Measurements from ENCODE around the gene LUZP4. TPM values are rescaled to one million over a fixed set of nuclear protein-coding genes. Genes with fewer than 3 reads are reported as not detected.

The LUZP4 gene
- polyA plus RNA-seq, 1 experiment: not detected

DNA sequence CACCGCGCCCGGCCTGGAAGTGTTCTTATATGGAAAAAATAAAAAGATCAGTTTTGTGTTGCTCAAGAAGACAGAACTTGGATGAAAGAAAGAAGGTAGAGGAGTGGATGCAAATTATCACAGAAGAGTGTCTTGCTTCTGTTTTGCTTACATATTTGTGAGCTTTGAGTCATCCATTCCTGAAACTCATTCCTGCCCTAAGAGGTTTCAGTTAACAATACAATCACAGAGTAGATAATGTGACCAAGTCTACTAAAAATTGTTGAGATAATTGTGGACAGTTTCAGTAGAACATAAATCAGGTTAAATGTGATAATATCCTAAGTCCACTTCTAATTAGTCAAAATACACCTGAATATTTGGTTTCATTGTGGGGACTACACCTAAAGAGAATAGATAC is 29.2 kb upstream of the LUZP4 start:
- POLR2A ChIA-PET: no interaction called here
- CTCF ChIA-PET: no interaction called here
- Histone ChIP-seq H3K36me3 (ENCODE audit: control insufficient read depth, insufficient read depth, low read length) (no peaks in the 10 kb centered on the region), H3K4me3 (ENCODE audit: low read depth, low read length) (no peak overlapping the region), H3K27me3 (ENCODE audit: control insufficient read depth, insufficient read depth, low read length) (no peaks in the 10 kb centered on the region)
- DNase-seq (ENCODE audit: low read depth): no peak
- TF ChIP-seq CTCF (IDR thresholded peaks at IDR 0.05; ENCODE audit: insufficient read depth, low read depth, low read length): no peak

- Histone ChIP-seq H3K27me3 (ENCODE audit: control insufficient read depth, insufficient read depth, low read length) (no peaks in the 10 kb centered on the region), H3K36me3 (ENCODE audit: control insufficient read depth, insufficient read depth, low read length) (no peaks in the 10 kb centered on the region), H3K4me3 (ENCODE audit: low read depth, low read length) (no peak overlapping the region)
- ChIA-PET CTCF (interaction anchor here (1.2 kb wide), 1 partner anchor 25 kb away, joined by 4 read pairs; no protein-coding TSS in a partner anchor), POLR2A (no interaction called here)
- TF ChIP-seq CTCF (IDR thresholded peaks at IDR 0.05; ENCODE audit: insufficient read depth, low read depth, low read length): no peak
- no peak for DNase-seq (ENCODE audit: low read depth)
Observed at GRCh38 chrX:115261148-115261547, 28.4 kb upstream of the LUZP4 start.

GRCh38 chrX:115264009-115264408 is 25.5 kb upstream of the LUZP4 start:
- CTCF ChIA-PET: no interaction called here
- TF ChIP-seq CTCF (IDR thresholded peaks at IDR 0.05; ENCODE audit: insufficient read depth, low read depth, low read length): no peak
- DNase-seq (ENCODE audit: low read depth): no peak
- Histone ChIP-seq H3K36me3 (ENCODE audit: control insufficient read depth, insufficient read depth, low read length) (no peaks in the 10 kb centered on the region), H3K27me3 (ENCODE audit: control insufficient read depth, insufficient read depth, low read length) (no peaks in the 10 kb centered on the region), H3K4me3 (ENCODE audit: low read depth, low read length) (no peak overlapping the region)
- POLR2A ChIA-PET: no interaction called here

- no peaks in the 10 kb centered on the region for H3K36me3 ChIP-seq (ENCODE audit: control insufficient read depth, insufficient read depth, low read length)
- ChIA-PET CTCF (no interaction called here), POLR2A (no interaction called here)
- no peaks in the 10 kb centered on the region for H3K27me3 ChIP-seq (ENCODE audit: control insufficient read depth, insufficient read depth, low read length)
- DNase-seq (ENCODE audit: low read depth): no peak
- H3K4me3 ChIP-seq (ENCODE audit: low read depth, low read length): no peak overlapping the region
- TF ChIP-seq CTCF (IDR thresholded peaks at IDR 0.05; ENCODE audit: insufficient read depth, low read depth, low read length): no peak
Observed at GRCh38 chrX:115266300-115266699, 23.2 kb upstream of the LUZP4 start.

GRCh38 chrX:115268421-115268820 is 21.1 kb upstream of the LUZP4 start:
- Histone ChIP-seq H3K36me3 (ENCODE audit: control insufficient read depth, insufficient read depth, low read length) (no peaks in the 10 kb centered on the region), H3K27me3 (ENCODE audit: control insufficient read depth, insufficient read depth, low read length) (no peaks in the 10 kb centered on the region), H3K4me3 (ENCODE audit: low read depth, low read length) (no peak overlapping the region)
- DNase-seq (ENCODE audit: low read depth): no peak
- POLR2A ChIA-PET: no interaction called here
- peak; percentile 37; the same call in 1 of the 2 replicates for TF ChIP-seq CTCF (IDR thresholded peaks at IDR 0.05; ENCODE audit: insufficient read depth, low read depth, low read length)
- CTCF ChIA-PET: interaction anchor here (0.8 kb wide), 1 partner anchor 10 kb away, joined by 3 read pairs; no protein-coding TSS in a partner anchor

Measured in BJ (cell line).